Left cardiac atrium (tissue), 4 donors: Measurements from ENCODE around the gene FAM131A. TPM values are rescaled to one million over a fixed set of nuclear protein-coding genes. Genes with fewer than 3 reads are reported as not detected.

ENCODE experiments used
- ATAC-seq, 2 donors: fragments of 200-7000 bp; cut with Tn5 transposase; one replicate each; pipeline ENCODE4 v1.9.1; 2020; ENCODE audit warnings: mild to moderate bottlenecking in 2 of 2, moderate library complexity in 2 of 2
- DNase-seq: peaks from one replicate; pipeline ENCODE4 v3.0.0-alpha.2; 2020
- intact Hi-C, 2 donors: fragments of 100-400 bp; cut with DNase I; formaldehyde crosslinking; loops; one replicate each; pipeline versions ENCODE4 v1.14.1 to v1.15.1; 2022 to 2023
- total RNA-seq, 2 donors: library from RNA; stranded (reverse); fragmentation: NEBNext Ultra II Directional; extraction: Animal tissue kit (Norgen Biotek cat#: 25700); gene quantifications; one replicate each; pipeline ENCODE4 v1.2.1, GENCODE V29; 2021
- donor health status: DM: no; HTN: yes; CAD: no.
- donor health status: DM: no; HTN: yes; CAD: no; lungs with severe emphysema.
- donor health status: DM: yes; HTN: yes; CAD: no.
- donor health status: Dilated cardiomyopathy.

Gene FAM131A
- total RNA-seq, 2 donors from 2014 or later, result 21.0 to 31.1 TPM

GRCh38 chr3:184351511-184352148 is 14.2 kb downstream of the FAM131A start:
- ATAC-seq (peak in 1 of 2 donors; percentile 5), DNase-seq (no peak)
- intact Hi-C loops, result no loop called here

DNA sequence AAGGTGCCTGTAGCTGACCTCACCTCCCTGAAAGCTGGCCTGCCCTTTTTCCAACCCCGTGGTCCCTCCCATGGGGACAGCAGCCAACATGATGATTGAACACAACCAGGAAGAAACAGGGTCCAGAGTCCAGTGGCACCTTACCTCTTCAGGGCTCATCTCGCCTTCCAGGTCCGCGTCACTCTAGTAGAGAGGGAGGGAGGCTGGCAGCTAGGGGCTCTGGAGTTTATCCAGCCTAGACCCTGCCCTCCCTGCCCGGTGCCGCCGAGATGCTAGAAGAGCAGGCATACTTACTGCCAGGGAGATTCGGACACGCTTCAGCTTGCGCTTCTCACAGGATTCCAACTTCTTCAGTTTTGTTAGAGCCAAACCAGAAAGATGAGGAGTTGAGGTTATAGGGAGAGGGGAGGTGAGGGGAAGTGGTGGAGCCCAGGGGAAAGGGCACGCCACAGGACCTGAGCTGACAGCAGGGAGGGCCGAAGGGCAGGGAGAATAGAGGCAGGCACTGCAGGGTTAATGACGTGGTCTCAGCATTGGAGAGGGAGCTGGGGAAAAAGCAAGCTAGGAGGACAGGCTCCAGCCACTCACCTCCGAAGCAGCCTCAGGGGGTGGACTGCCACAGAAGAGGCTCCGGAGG is 14.9 kb downstream of the FAM131A start:
- ATAC-seq (peak in 1 of 2 donors; percentile 7), DNase-seq (no peak)
- intact Hi-C loops, result no loop called here

- DNase-seq (no peak), ATAC-seq (no peak)
- intact Hi-C loops, result no loop called here
Measured at GRCh38 chr3:184352897-184353545, 15.6 kb downstream of the FAM131A start.

- ATAC-seq (no peak), DNase-seq (no peak)
- intact Hi-C loops, result no loop called here
Measured at GRCh38 chr3:184353546-184353941, 16.1 kb downstream of the FAM131A start.

DNA sequence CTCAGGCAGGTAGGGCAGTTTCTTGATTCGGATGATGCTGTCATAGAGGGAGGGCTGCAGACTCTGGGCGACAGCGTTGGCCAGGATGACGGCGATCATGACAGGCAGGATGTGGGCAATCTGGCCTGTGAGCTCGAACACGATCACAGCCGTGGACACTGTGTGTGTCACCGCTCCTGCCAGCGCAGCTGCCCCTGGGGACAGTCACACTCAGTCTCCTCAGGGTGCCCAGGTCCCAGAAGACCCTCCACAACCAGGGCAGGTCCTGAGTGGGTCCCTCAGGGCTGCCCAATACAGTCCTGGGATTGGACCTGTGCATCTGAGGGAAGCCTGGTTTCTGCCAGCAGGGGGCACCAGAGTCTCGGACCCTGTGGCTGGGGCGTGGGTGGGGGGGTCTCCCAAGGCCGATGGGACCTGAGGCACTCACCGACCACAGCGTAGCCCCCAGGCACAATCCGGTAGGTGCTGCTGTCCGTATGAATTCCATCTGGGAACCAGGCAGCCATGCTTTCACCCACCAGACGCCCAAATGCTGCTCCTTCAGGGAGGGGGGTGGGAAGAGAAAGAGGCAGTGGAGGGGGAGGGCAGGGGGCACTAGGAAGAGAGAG is 16.8 kb downstream of the FAM131A start:
- intact Hi-C loops, result no loop called here
- peak; percentile 69 for DNase-seq
- peak; percentile 45 to 50 for ATAC-seq

DNA sequence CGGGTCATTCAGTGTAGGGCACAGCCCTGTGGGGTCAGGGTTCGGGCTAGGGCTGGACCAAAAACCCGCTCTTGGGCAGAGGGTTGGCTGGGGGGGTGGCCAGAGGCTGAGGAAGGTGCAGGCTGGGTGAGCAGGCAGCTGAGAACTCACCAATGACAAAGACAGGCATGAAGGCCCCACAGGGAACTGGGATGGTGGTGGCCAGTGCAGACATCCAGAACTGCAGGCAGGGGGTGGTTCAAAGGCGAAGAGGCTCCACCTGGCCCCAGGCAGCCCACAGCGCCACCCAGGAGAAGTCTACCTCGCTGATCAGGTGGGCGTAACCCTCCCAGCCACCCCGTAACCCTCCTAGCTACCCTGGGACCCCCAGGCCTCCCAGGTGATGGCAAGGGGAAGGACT is 17.4 kb downstream of the FAM131A start:
- ATAC-seq (no peak), DNase-seq (no peak)
- intact Hi-C loops, result no loop called here

DNA sequence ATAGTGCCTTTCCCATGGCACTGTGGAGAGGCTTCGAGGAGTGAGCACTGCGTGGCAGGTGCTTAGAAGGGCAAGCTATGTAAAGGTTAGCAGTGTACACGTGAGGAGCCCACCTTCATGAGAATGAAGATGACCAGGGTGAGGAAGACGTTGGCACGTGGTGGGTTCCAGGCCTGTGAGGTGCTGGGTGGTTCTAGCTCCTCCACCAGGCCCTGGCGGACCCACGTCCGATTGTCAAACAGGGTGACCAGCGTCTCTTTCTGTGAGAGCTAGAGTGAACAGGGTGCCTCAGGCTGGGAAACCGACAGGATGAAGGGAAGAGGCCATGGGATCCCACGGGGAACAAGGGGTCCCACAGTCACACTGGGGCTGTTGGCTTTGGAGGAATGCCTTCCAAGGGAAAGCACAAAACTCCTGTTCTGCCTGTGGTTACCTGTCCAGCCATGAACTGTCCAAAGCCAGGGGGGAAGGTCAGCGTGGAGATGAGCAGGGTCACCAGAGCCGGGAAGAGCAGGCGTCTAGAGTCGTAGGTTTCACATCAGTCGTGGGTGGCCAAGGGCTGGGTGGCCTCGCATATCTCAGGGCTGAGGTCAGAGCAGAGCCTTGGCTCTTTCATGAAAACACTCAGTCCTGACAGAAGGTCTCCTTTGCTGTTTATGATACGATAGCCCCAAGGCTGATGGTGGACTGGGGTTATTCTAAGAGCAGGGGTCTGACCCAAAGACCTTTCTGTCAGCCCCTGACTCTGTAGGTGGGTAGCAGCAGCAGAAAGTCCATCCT is 18.1 kb downstream of the FAM131A start:
- intact Hi-C loops, result no loop called here
- DNase-seq (no peak), ATAC-seq (no peak)

DNA sequence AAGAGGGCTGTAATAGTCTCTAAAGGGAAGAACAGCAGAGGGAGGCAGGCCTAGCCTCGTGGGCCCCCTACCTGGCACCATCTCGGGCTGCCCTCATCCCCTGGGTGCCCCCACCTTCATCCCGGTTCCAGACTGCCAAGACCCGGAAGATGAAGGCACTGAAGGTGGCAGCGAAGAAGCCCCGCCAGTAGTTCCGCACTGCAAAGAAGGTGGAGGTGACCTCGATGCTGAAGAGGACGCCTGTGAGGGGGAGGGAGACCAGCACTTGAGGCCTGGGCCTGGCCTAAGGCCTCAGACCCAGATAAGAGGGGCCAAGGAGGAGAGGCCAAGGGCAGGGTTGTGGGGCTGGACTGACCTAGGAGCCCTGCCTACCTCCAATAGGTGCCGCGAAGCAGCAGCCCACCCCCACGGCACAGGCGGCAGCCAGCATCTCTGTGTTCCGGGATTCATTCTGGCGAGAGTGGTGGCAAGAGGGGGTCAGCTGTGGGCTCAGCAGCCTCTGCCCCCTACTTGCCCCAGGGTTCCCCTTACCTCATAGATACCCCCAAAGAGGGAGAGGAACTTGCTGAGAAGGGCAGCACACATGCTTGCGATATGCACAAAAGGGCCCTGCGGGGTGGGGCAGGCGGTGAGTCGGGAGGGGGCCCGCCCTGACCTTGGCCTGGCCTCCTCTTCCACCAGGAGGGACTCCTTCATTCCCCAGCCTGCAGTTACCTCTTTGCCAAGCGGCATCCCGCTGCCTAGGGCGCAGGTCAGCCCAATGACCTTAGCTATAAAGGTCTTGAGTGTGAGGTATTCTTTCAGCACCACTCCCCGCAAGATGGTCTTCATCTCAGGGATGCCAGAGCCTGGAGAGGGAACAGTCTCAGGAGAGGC is 20.1 kb downstream of the FAM131A start:
- intact Hi-C loops, result no loop called here
- DNase-seq (no peak), ATAC-seq (no peak)

DNA sequence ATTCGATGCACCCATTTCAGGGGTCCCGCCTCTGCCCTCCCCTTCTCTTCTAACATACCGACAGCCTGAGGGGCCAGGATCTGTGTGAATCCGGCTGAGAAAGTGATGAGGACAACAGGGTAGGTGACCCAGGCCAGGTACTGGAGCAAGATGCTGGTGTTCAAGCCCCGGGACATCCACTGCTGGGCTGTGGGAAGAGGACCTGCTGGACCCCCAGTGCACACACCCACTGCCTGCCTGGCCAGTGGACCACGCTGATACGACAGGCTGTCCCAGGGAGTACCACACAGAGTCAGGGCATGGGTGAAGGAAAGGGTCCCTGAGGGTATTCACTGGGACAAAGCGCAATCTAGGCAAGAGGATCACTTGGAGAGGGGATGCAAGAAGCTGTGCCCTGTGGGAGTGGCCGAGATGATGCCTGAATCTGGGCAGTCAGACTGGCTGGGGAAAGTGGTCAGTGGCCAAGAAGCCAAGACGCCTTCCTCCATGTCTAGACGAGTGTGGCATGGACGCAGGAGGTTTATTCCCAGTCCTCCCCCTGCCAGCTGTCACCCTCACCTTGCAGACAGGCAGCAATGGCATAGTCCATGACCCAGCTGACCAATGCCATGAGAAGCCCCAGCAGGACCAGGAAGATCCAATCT is 20.8 kb downstream of the FAM131A start:
- ATAC-seq (no peak), DNase-seq (no peak)
- intact Hi-C loops, result no loop called here

GRCh38 chr3:184358921-184359350 is 21.5 kb downstream of the FAM131A start:
- intact Hi-C loops, result no loop called here
- DNase-seq, result no peak
- ATAC-seq, result no peak

DNA sequence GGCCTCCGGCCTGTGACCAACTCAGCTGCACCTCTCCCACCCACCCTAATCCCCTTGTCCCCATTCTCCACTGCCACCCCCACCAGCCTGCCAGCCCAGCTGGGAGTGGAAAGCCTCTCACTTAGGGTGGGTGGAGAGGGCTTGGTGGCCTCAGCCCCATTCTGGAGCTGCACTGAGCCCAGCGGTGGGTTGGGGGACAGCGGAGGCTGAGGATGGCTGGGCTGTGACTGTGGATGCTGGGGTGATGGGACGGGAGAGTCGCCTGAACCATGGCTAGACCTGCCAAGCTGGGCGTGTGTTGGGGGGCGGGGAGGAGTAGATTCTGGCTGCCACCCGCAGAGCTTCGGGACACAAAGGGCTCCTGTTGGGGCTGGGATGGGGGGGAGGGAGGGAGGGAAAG is 22.2 kb downstream of the FAM131A start:
- DNase-seq (no peak), ATAC-seq (no peak)
- intact Hi-C loops, result no loop called here

DNA sequence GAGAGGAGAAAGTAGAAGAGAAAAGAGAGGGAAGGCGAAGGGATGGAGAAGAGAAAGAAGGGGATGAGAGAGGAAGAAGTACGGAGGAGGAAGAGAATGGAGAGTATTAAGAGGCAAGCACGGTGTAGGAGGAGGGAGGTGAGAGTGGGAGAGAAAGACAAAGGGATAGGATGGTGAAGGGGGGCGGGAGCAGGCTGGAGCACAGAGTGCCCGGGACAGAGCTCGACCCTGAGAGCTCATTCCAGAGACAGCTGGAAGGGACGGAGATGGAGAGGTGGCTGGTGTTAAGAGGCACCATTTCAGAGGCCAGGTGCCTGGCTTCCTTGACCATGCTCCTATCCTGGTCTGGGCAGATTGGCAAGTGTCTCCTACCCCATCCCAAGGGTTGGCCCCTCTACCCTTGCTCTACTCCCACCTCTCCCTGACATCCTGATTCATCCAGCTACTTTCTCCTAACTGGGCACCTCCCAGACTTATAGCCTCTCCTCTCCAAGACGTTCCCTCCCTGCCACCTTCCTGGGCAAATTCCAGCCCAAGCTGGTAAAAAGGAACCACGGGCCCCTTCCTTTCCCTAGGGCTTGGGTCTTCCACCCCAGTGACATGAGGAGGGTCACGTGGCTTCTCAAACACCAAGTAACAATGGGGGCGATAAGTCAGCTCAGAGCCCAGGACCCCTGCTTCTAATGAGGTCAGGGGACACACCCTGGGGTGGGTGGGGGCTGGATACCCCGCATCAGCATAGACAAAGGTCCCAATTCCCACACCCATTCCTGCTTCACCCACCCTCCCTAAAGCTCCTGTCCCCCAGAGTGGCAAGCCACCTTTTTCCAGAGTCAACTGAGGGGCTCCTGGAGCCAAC is 22.9 kb downstream of the FAM131A start:
- DNase-seq, result no peak
- intact Hi-C loops, result no loop called here
- no peak for ATAC-seq

- DNase-seq, result no peak
- no peak for ATAC-seq
- intact Hi-C loops, result no loop called here
Measured at GRCh38 chr3:184360929-184361531, 23.6 kb downstream of the FAM131A start.

GRCh38 chr3:184361532-184361931 is 24.1 kb downstream of the FAM131A start, which contains the start of the genes CLCN2 and POLR2H:
Gene CLCN2, minus strand, starts transcription at chr3:184361605. Its CDS starts 126 bp downstream, at chr3:184361479.
Gene POLR2H, plus strand, starts transcription at chr3:184361710. Its CDS starts 1,783 bp downstream, at chr3:184363493.
- intact Hi-C loops, result no loop called here
- ATAC-seq, result peak; percentile 72 to 74
- peak; percentile 70 for DNase-seq

DNA sequence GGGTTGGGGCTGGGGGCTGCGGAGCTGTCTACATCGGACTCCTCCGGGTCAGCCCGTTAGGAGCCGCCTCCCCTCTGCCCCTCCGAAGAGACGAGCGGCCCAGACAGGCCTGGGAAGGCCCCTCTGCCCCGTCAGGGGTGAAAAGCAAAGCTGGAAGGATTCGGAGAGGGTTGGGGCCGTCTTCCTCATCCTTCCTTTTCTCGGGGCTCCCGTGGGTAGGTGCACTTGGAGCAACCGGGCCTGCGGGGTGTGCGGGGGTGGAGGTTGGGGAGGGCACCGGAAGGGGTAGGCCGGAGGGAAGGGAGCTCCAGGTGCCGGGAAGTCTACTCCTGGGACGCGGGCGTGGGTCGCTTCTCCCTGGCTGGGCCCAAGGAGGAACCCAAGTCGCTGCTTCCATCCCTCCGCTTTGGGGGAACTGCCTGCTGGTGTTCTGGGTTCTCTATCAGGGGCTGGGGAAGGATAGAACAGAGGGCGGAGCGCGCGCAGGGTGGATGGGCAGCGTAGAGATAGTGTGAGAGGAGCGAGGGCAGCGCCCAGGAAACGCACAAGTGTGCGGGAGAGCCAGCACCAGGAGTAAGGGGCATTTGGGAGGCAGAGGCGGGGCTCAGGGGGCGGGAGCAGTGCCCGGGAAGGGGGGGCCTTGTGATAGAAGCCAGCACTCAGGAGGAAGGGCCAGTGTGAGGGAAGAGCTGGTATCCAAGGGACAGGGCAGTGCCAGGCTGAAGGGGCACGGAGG is 24.7 kb downstream of the FAM131A start:
- intact Hi-C loops, result no loop called here
- peak; percentile 33 to 58 for ATAC-seq
- peak; percentile 69 for DNase-seq
